Kidney (tissue), 14 donors: Measurements from ENCODE around the gene CELF4. TPM values are rescaled to one million over a fixed set of nuclear protein-coding genes. Genes with fewer than 3 reads are reported as not detected.

Experiments used
- DNase-seq, 5 donors: peaks; one replicate each; pipeline ENCODE4 v3.0.0-alpha.2; 2013 to 2020
- FAIRE-seq: peaks from 2 replicates; lab custom pipeline; 2012; peaks lifted over from hg19 to GRCh38; lab: Jason Lieb, UNC
- H3K27ac ChIP-seq, 2 donors: one replicate each; pipeline ENCODE4 v1.7.0; 2013; ENCODE audit warnings: low read depth in 2 of 2, low read length in 2 of 2, inconsistent platforms in 1 of 2
- H3K27me3 ChIP-seq: one replicate; pipeline ENCODE4 v1.7.1; 2013; ENCODE audit warnings: low read length, inconsistent platforms; ENCODE audit not compliant: control insufficient read depth, insufficient read depth
- H3K36me3 ChIP-seq, 3 donors: one replicate each; pipeline versions ENCODE4 v1.7.0 to v1.7.1; 2013; ENCODE audit warnings: low read length in 3 of 3, control low read depth in 1 of 3, inconsistent platforms in 1 of 3; ENCODE audit not compliant: insufficient read depth in 3 of 3, control insufficient read depth in 2 of 3
- H3K4me1 ChIP-seq, 3 donors: one replicate each; pipeline versions ENCODE4 v1.7.0 to v1.7.1; 2013; ENCODE audit warnings: low read length in 3 of 3, inconsistent platforms in 1 of 3, low read depth in 1 of 3; ENCODE audit not compliant: control insufficient read depth in 2 of 3, insufficient read depth in 2 of 3
- H3K4me3 ChIP-seq, 3 donors: one replicate each; pipeline versions ENCODE4 v1.7.0 to v1.8.1; 2013; ENCODE audit warnings: low read length in 3 of 3, control low read depth in 1 of 3, inconsistent platforms in 1 of 3
- H3K9ac ChIP-seq, 3 donors: one replicate each; pipeline versions ENCODE4 v1.7.0 to v1.7.1; 2013; ENCODE audit warnings: low read length in 3 of 3, control low read depth in 1 of 3, inconsistent platforms in 1 of 3
- H3K9me3 ChIP-seq, 3 donors: one replicate each; pipeline versions ENCODE4 v1.7.0 to v1.7.1; 2013; ENCODE audit warnings: low read length in 3 of 3, control low read depth in 1 of 3, inconsistent platforms in 1 of 3; ENCODE audit not compliant: control insufficient read depth in 2 of 3, insufficient read depth in 1 of 3
- CTCF ChIP-seq: IDR thresholded peaks from 3 replicates; pipeline ENCODE4 v1.5.1; 2012; ENCODE audit warnings: mild to moderate bottlenecking, moderate library complexity, borderline replicate concordance; ENCODE audit not compliant: insufficient read depth; ENCODE audit errors: extremely low read depth
- intact Hi-C: fragments of 100-400 bp; cut with DNase I; formaldehyde crosslinking; loops from one replicate; pipeline ENCODE4 v1.11.1; 2022
- polyA plus RNA-seq: library from polyadenylated mRNA; stranded (reverse); fragments of 350-450 nt; fragmentation: Illumina TruSeq; extraction: RNeasy Lipid Tissue Mini Kit (QIAGEN cat#74804); gene quantifications from one replicate; pipeline ENCODE4 v1.2.3, GENCODE V29; 2014; ENCODE audit warnings: low read depth, low replicate concordance; ENCODE audit not compliant: insufficient read depth
- total RNA-seq: library from RNA; stranded (reverse); fragmentation: NEBNext Ultra II Directional; extraction: Animal tissue kit (Norgen Biotek cat#: 25700); gene quantifications from one replicate; pipeline ENCODE4 v1.2.1, GENCODE V29; 2021
- donor health status: control.
- donor health status: control.
- donor health status: control.
- donor health status: control.
- donor health status: control.
- donor health status: DM: yes; HTN: yes; CAD: no.
- donor health status: Normal renal cell carcinoma (clear cell type).

The CELF4 gene
- total and polyA plus RNA-seq, 2 donors from 2014 or later, result 0.85 to 1.5 TPM

- no peaks in the 10 kb centered on the region for H3K9me3 ChIP-seq
- no peak for DNase-seq
- H3K4me1 ChIP-seq, result no peaks in the 10 kb centered on the region
- no peak for FAIRE-seq
- no peak for TF ChIP-seq CTCF
- no peak overlapping the region for H3K4me3 ChIP-seq
- intact Hi-C loops, result no loop called here
- H3K27ac ChIP-seq, result no peak overlapping the region
- H3K27me3 ChIP-seq, result no peaks in the 10 kb centered on the region
- no peak overlapping the region for H3K9ac ChIP-seq
- H3K36me3 ChIP-seq, result no peaks in the 10 kb centered on the region
These were observed 46.1 kb upstream of the CELF4 start for GRCh38 chr18:37611614-37612279.

- no peaks in the 10 kb centered on the region for H3K9me3 ChIP-seq
- intact Hi-C loops, result no loop called here
- FAIRE-seq, result no peak
- no peak overlapping the region for H3K4me3 ChIP-seq
- no peaks in the 10 kb centered on the region for H3K36me3 ChIP-seq
- DNase-seq, result no peak
- no peak for TF ChIP-seq CTCF
- H3K9ac ChIP-seq, result no peak overlapping the region
- no peaks in the 10 kb centered on the region for H3K4me1 ChIP-seq
- no peaks in the 10 kb centered on the region for H3K27me3 ChIP-seq
- no peak overlapping the region for H3K27ac ChIP-seq
These were observed 43.3 kb upstream of the CELF4 start for GRCh38 chr18:37608876-37609275.

GRCh38 chr18:37607281-37607680 is 41.7 kb upstream of the CELF4 start:
- no peak overlapping the region for H3K4me3 ChIP-seq
- no peak for FAIRE-seq
- no peak overlapping the region for H3K27ac ChIP-seq

More at GRCh38 chr18:37607281-37607680, 41.7 kb upstream of the CELF4 start:
- Histone ChIP-seq H3K36me3 (no peaks in the 10 kb centered on the region), H3K27me3 (no peaks in the 10 kb centered on the region), H3K9ac (no peak overlapping the region), H3K9me3 (no peaks in the 10 kb centered on the region), H3K4me1 (no peaks in the 10 kb centered on the region)
- intact Hi-C loops, result no loop called here
- TF ChIP-seq CTCF, result no peak
- no peak for DNase-seq
